Heart left ventricle (tissue), 16 donors: ENCODE measurements around the gene KCNJ10. TPM values are rescaled to one million over a fixed set of nuclear protein-coding genes. Genes with fewer than 3 reads are reported as not detected.
"Not testable (repeated sequence)": the region's sequence is repeated elsewhere in the genome, so short reads cannot be mapped to it uniquely, and the experiment has no call there.

Experiments
- ATAC-seq, 4 donors: fragments of 200-7000 bp; cut with Tn5 transposase; one replicate each; pipeline ENCODE4 v1.9.1; 2020 to 2022; ENCODE audit warnings: moderate library complexity in 4 of 4, mild to moderate bottlenecking in 3 of 4, moderate number of reproducible peaks in 1 of 4
- DNase-seq, 5 donors: peaks; one replicate each; pipeline ENCODE4 v3.0.0-alpha.2; 2020
- H3K27ac ChIP-seq, 12 donors: fragments of 200-600 bp; sonication (generic) in 4 of 12; one replicate each; pipeline versions ENCODE4 v1.5.0 to v1.8.0; 2016 to 2022; ENCODE audit warnings: mild to moderate bottlenecking in 2 of 12
- H3K27me3 ChIP-seq, 9 donors: fragments of 200-600 bp; sonication (generic) in 2 of 9; one replicate each; pipeline versions ENCODE4 v1.5.1 to v1.8.0; 2016 to 2022; ENCODE audit warnings: mild to moderate bottlenecking in 3 of 9
- H3K36me3 ChIP-seq, 9 donors: fragments of 200-600 bp; sonication (generic) in 2 of 9; one replicate each; pipeline versions ENCODE4 v1.5.0 to v1.8.0; 2018 to 2022; ENCODE audit warnings: mild to moderate bottlenecking in 2 of 9
- H3K4me1 ChIP-seq, 12 donors: fragments of 200-600 bp; sonication (generic) in 4 of 12; one replicate each; pipeline versions ENCODE4 v1.5.0 to v1.8.0; 2016 to 2022; ENCODE audit warnings: mild to moderate bottlenecking in 3 of 12
- H3K4me3 ChIP-seq, 12 donors: fragments of 200-600 bp; sonication (generic) in 4 of 12; one replicate each; pipeline versions ENCODE4 v1.5.0 to v1.8.0; 2017 to 2022; ENCODE audit warnings: mild to moderate bottlenecking in 9 of 12, moderate library complexity in 4 of 12
- H3K9me3 ChIP-seq, 12 donors: fragments of 200-600 bp; sonication (generic) in 4 of 12; one replicate each; pipeline versions ENCODE4 v1.5.0 to v1.8.0; 2016 to 2022; ENCODE audit warnings: mild to moderate bottlenecking in 1 of 12
- CTCF ChIP-seq, 12 donors: fragments of 200-600 bp; sonication (generic) in 4 of 12; IDR thresholded peaks; one replicate each; pipeline versions ENCODE4 v1.5.0 to v1.8.0; 2018 to 2022; ENCODE audit warnings: antibody characterized with exemption in 12 of 12, mild to moderate bottlenecking in 5 of 12
- POLR2A ChIP-seq, 2 donors: fragments of 450-650 bp; IDR thresholded peaks; one replicate each; pipeline ENCODE4 v1.6.1; 2017; ENCODE audit warnings: antibody characterized with exemption in 2 of 2, mild to moderate bottlenecking in 2 of 2, moderate library complexity in 2 of 2
- WGBS, 4 donors: extraction: QIAGEN DNeasy Blood & Tissue Kit in 2 of 4; methylation state at CpG; one replicate each; pipeline versions ENCODE4 v1.1.5 to v1.1.7; 2013 to 2018; 5-methylcytosine and 5-hydroxymethylcytosine counted together
- intact Hi-C, 10 donors: fragments of 100-400 bp; cut with DNase I; formaldehyde crosslinking; loops; one replicate each; pipeline versions ENCODE4 v1.11.1 to v1.14.2; 2022
- polyA plus RNA-seq, 2 donors: library from polyadenylated mRNA; stranded (reverse); fragments of 200-250 nt; gene quantifications; one replicate each; pipeline ENCODE4 v1.2.3, GENCODE V29; 2013
- total RNA-seq, 9 donors: library from RNA; depleted of rRNA in 2 of 9; stranded (reverse); fragments of >200 nt in 2 of 9; fragmentation: NEBNext Ultra II Directional in 3 of 9; extraction: Animal tissue kit (Norgen Biotek cat#: 25700) in 3 of 9; gene quantifications; one replicate each; pipeline versions ENCODE4 v1.1.0 to v1.2.4, GENCODE V29; 2016 to 2023
- donor health status: ischemic (EF 13 %, LVEDD 7.1; RV severe dilation, severe dysfunction).
- donor health status: healthy with polysubstance abuse.
- donor health status: DM: no; HTN: yes; CAD: no.
- donor health status: DM: no; HTN: no; CAD: no.
- donor health status: ischemic (EF 25% LVEDD 6.9; RV normal size, moderate dysfunction).
- donor health status: ischemic (EF 25% LVEDD 5.7; RV mildly dilated, moderate dysfunction).
- donor health status: healthy.
- donor health status: DM: yes; HTN: yes; CAD: no.
- donor health status: ischemic (EF 35%, LVEDD 5.7; RV mildly dilated, moderate dysfunction).
- donor health status: nonischemic (EF 11% LVEDD 7.7; RV severe dilation, severe dysfunction).
- donor health status: DM: yes; HTN: yes; CAD: no.
- donor health status: PGD.
- donor health status: ischemic (EF 29% LVEDD 5.4; RV normal size, mild dysfunction).
- donor health status: nonischemic (EF 23%, LVEDD 6.1; RV moderate dilation, normal function).

Gene KCNJ10
- total and polyA plus RNA-seq, 11 donors: 0.08 to 1.1 (median 0.48) TPM; not detected in 8

- 55 to 73% (median 63%) methylated on average over 1 of the region's 1 CpG for WGBS, 4 donors
- intact Hi-C loops: no loop called here
- no peak for ATAC-seq
- Histone ChIP-seq H3K27me3 (peaks cover 0 to 25% (median 0%) of the 10 kb centered on the region in 9 donors), H3K36me3 (no peaks in the 10 kb centered on the region), H3K27ac (no peak overlapping the region), H3K4me1 (no peaks in the 10 kb centered on the region), H3K4me3 (no peak overlapping the region), H3K9me3 (no peaks in the 10 kb centered on the region)
- no peak for DNase-seq
- no peak for TF ChIP-seq POLR2A (IDR thresholded peaks at IDR 0.05)
- no peak for TF ChIP-seq CTCF (IDR thresholded peaks at IDR 0.05)
These were observed 13.3 kb downstream of the KCNJ10 start for GRCh38 chr1:160056648-160057169.

- Histone ChIP-seq H3K4me3 (no peak overlapping the region), H3K27me3 (peaks cover 0 to 29% (median 0%) of the 10 kb centered on the region in 9 donors), H3K4me1 (no peaks in the 10 kb centered on the region), H3K9me3 (no peaks in the 10 kb centered on the region), H3K27ac (no peak overlapping the region), H3K36me3 (no peaks in the 10 kb centered on the region)
- 61 to 72% (median 68%) methylated on average over 7 of the region's 7 CpGs for WGBS, 4 donors
- intact Hi-C loops: no loop called here
- TF ChIP-seq CTCF (IDR thresholded peaks at IDR 0.05) (no peak), POLR2A (IDR thresholded peaks at IDR 0.05) (no peak)
- no peak for ATAC-seq
- no peak for DNase-seq
These were observed 16.2 kb downstream of the KCNJ10 start for GRCh38 chr1:160053548-160054365.

GRCh38 chr1:160052936-160053335 lies 17.0 kb downstream of the KCNJ10 start:
- H3K9me3 ChIP-seq: no peaks in the 10 kb centered on the region
- intact Hi-C loops: no loop called here
- no peaks in the 10 kb centered on the region for H3K36me3 ChIP-seq
- no peak overlapping the region for H3K27ac ChIP-seq
- TF ChIP-seq CTCF (IDR thresholded peaks at IDR 0.05): no peak
- WGBS, 4 donors: 71 to 73% (median 71%) methylated on average over 6 of the region's 6 CpGs
- H3K4me1 ChIP-seq: no peaks in the 10 kb centered on the region
- H3K27me3 ChIP-seq: peaks cover 0 to 29% (median 0%) of the 10 kb centered on the region in 9 donors
- no peak overlapping the region for H3K4me3 ChIP-seq
- ATAC-seq (no peak), DNase-seq (no peak)

GRCh38 chr1:160050619-160051018 lies 19.3 kb downstream of the KCNJ10 start:
- Histone ChIP-seq H3K27ac (no peak overlapping the region), H3K9me3 (no peaks in the 10 kb centered on the region), H3K4me1 (peaks cover 0 to 14% (median 8%) of the 10 kb centered on the region in 12 donors), H3K4me3 (no peak overlapping the region), H3K36me3 (no peaks in the 10 kb centered on the region), H3K27me3 (peaks cover 0 to 31% (median 0%) of the 10 kb centered on the region in 9 donors)
- intact Hi-C loops: no loop called here
- no peak for TF ChIP-seq CTCF (IDR thresholded peaks at IDR 0.05)
- TF ChIP-seq POLR2A (IDR thresholded peaks at IDR 0.05): no peak
- DNase-seq (no peak), ATAC-seq (no peak)
- 66 to 90% (median 81%) methylated on average over 1 of the region's 1 CpG for WGBS, 4 donors

GRCh38 chr1:160050182-160050581 lies 19.8 kb downstream of the KCNJ10 start:
- H3K9me3 ChIP-seq, H3K27ac ChIP-seq, ATAC-seq, intact Hi-C loops, H3K4me3 ChIP-seq, H3K36me3 ChIP-seq, DNase-seq: not testable (repeated sequence)
- 65 to 77% (median 71%) methylated on average over 2 of the region's 2 CpGs for WGBS, 4 donors
- H3K4me1 ChIP-seq: peaks cover 0 to 14% (median 8%) of the 10 kb centered on the region in 12 donors
- H3K27me3 ChIP-seq: peaks cover 0 to 31% (median 0%) of the 10 kb centered on the region in 9 donors
